HAP-1 (cell line): ENCODE results near the gene GSAP.
A peak's percentile ranks its signal among the peaks of the same experiment; 100 is the strongest.
"Not testable (repeated sequence)": the region's sequence is repeated elsewhere in the genome, so short reads cannot be mapped to it uniquely, and the experiment has no call there.

Experiments used
- DNase-seq, 2 experiments: peaks; one replicate each; pipeline ENCODE4 v3.0.0-alpha.2; 2016 to 2020; ENCODE audit warnings: low spot score in 2 of 2
- H3K27me3 ChIP-seq: fragments of 250-450 bp; sonication (Bioruptor Pico); 2 replicates; pipeline ENCODE4 v1.5.1; 2020; ENCODE audit warnings: low read depth, mild to moderate bottlenecking, moderate library complexity
- H3K36me3 ChIP-seq: fragments of 250-450 bp; sonication (Bioruptor Pico); replicated peaks from 2 replicates; pipeline ENCODE4 v1.5.1; 2020; ENCODE audit warnings: mild to moderate bottlenecking
- H3K4me1 ChIP-seq: fragments of 250-450 bp; sonication (Bioruptor Pico); 2 replicates; pipeline ENCODE4 v1.5.1; 2020; ENCODE audit warnings: mild to moderate bottlenecking
- H3K4me3 ChIP-seq: fragments of 250-450 bp; sonication (Bioruptor Pico); 2 replicates; pipeline ENCODE4 v1.5.1; 2020; ENCODE audit warnings: mild to moderate bottlenecking, moderate library complexity
- H3K9me3 ChIP-seq: fragments of 250-450 bp; sonication (Bioruptor Pico); 2 replicates; pipeline ENCODE4 v1.5.1; 2020; ENCODE audit warnings: mild to moderate bottlenecking, moderate library complexity
- in situ Hi-C: fragments of 300-500 bp; cut with MboI; formaldehyde crosslinking; loops from 3 replicates; pipeline ENCODE4 v1.14.3; 2020; ENCODE audit warnings: low sequenced_read_pairs, inconsistent platforms, mixed read lengths

The GSAP gene

DNA sequence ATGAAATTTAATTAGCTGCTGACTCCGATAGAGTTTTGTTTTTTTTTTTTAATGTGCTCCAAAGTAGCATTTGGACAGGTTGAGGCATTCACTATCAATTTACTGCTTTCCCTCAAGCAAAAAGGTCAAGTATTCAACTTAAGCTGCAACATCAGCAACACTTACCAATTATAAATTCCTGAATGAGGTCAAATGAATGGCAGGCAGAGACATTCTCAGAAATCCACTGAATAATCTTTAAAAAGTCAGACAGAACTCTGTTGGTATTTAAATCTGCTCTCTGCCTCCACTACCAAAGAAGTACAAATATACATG is 62.8 kb downstream of the GSAP start:
- H3K4me3 ChIP-seq = no peak overlapping the region
- in situ Hi-C loops = no loop called here
- no peaks in the 10 kb centered on the region for H3K27me3 ChIP-seq
- H3K9me3 ChIP-seq = no peaks in the 10 kb centered on the region
- H3K4me1 ChIP-seq = no peaks in the 10 kb centered on the region
- DNase-seq = no peak
- H3K36me3 ChIP-seq = no peaks in the 10 kb centered on the region

GRCh38 chr7:77352665-77353406 is 63.3 kb downstream of the GSAP start:
- Histone ChIP-seq H3K27me3 (no peaks in the 10 kb centered on the region), H3K36me3 (no peaks in the 10 kb centered on the region), H3K4me3 (no peak overlapping the region), H3K9me3 (no peaks in the 10 kb centered on the region), H3K4me1 (no peaks in the 10 kb centered on the region)
- in situ Hi-C loops = no loop called here
- DNase-seq = no peak

DNA sequence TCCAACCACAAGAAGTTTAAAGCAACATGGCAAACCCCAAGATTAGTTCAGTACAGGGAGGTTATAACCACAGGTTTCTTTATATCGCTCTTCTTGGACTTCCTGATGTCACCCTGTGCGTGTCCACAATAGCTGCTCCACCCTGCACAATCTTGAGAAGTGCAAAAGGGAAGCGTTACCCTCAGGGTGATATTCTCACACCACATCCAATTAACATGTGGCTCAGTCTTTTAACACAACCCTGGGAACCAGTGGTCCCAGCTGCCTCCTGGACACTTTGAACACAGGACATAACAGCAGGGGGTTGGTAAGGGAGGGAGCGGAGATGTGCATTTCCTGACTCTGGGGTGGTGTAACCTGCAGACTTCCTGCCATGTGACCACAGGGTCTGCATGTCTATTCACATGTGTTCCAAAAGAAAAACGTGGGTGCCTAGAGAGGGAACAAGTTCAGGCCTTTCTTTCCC is 64.6 kb downstream of the GSAP start:
- H3K27me3 ChIP-seq = no peaks in the 10 kb centered on the region
- H3K4me3 ChIP-seq = no peak overlapping the region
- DNase-seq = no peak
- no peaks in the 10 kb centered on the region for H3K9me3 ChIP-seq
- no peaks in the 10 kb centered on the region for H3K4me1 ChIP-seq
- no peaks in the 10 kb centered on the region for H3K36me3 ChIP-seq
- in situ Hi-C loops = no loop called here

GRCh38 chr7:77349141-77349540 is 67.0 kb downstream of the GSAP start:
- no peaks in the 10 kb centered on the region for H3K27me3 ChIP-seq
- H3K4me1 ChIP-seq = no peaks in the 10 kb centered on the region
- H3K36me3 ChIP-seq = no peaks in the 10 kb centered on the region
- no peak overlapping the region for H3K4me3 ChIP-seq
- no peak for DNase-seq
- H3K9me3 ChIP-seq = no peaks in the 10 kb centered on the region
- in situ Hi-C loops = no loop called here

DNA sequence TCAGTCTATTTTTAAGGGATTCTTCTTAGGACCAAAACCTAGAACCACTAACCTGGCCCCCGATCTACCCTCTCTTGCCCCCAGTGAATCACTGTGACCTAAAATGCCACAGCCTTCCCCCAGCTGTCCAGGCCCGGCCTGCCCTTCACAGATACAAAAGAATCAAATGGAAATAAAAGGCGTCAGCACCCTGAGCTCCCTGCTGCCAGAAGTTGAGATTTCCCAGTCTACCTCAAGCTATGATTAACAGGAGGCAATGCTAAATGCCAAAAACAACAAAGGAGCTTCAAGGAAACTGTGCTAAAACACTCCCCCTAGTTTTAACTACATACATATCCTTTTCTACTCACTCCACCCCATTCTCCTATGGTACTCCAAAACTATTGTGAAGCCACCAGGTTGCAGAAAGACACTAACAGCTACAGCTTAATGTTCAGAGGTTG is 67.8 kb downstream of the GSAP start:
- no peak for DNase-seq
- Histone ChIP-seq H3K4me3 (no peak overlapping the region), H3K4me1 (no peaks in the 10 kb centered on the region), H3K9me3 (no peaks in the 10 kb centered on the region), H3K36me3 (no peaks in the 10 kb centered on the region), H3K27me3 (no peaks in the 10 kb centered on the region)
- in situ Hi-C loops = no loop called here

DNA sequence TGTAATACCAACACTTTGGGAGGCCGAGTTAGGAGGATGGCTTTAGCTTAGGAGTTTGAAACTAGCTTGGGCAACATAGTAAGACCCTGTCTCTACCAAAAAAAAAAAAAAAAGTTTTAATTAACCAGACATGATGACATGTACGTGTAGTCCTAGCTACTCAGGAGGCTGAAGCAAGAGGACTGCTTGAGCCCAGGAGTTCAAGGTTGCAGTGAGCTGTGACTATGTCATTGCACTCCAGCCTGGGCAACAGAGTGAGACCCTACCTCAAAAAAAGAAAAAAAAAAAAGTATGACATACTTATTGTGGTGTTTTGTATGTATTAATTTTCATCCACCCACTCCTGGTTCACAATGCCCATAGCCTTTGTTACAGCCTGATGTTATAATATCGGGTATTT is 69.7 kb downstream of the GSAP start:
- Histone ChIP-seq H3K9me3 (no peaks in the 10 kb centered on the region), H3K36me3 (no peaks in the 10 kb centered on the region), H3K4me3 (no peak overlapping the region), H3K27me3 (no peaks in the 10 kb centered on the region), H3K4me1 (no peaks in the 10 kb centered on the region)
- DNase-seq = no peak
- in situ Hi-C loops = no loop called here

- H3K4me1 ChIP-seq, H3K27me3 ChIP-seq, in situ Hi-C loops, H3K9me3 ChIP-seq, DNase-seq, H3K36me3 ChIP-seq, H3K4me3 ChIP-seq: not testable (repeated sequence)
Observed at GRCh38 chr7:77345426-77345825, 70.7 kb downstream of the GSAP start.

DNA sequence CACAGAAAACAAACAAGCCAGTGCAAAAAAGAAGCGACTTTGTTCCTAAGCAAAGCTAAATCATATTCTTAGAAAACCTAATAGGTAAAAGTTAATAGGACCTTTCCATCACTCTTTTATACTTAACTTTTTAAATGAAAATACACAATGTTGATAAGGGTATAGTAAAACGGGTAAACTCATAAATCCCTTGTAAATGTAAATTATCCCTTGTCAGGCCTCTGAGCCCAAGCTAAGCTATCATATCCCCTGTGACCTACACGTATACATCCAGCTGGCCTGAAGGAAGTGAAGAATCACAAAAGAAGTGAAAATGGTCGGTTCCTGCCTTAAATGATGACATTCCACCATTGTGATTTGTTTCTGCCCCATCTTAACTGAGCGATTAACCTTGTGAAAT is 76.4 kb downstream of the GSAP start:
- H3K9me3 ChIP-seq = no peaks in the 10 kb centered on the region
- H3K27me3 ChIP-seq = no peaks in the 10 kb centered on the region
- H3K4me1 ChIP-seq = peaks cover 6% of the 10 kb centered on the region; the same call in 1 of the 2 replicates
- no peaks in the 10 kb centered on the region for H3K36me3 ChIP-seq
- in situ Hi-C loops = no loop called here
- H3K4me3 ChIP-seq = no peak overlapping the region
- DNase-seq = peak; percentile 13 to 59

- no peaks in the 10 kb centered on the region for H3K36me3 ChIP-seq
- no peak for DNase-seq
- in situ Hi-C loops = no loop called here
- no peak overlapping the region for H3K4me3 ChIP-seq
- H3K4me1 ChIP-seq = peaks cover 6% of the 10 kb centered on the region; the same call in 1 of the 2 replicates
- H3K27me3 ChIP-seq = no peaks in the 10 kb centered on the region
- H3K9me3 ChIP-seq = no peaks in the 10 kb centered on the region
Observed at GRCh38 chr7:77338883-77339629, 77.1 kb downstream of the GSAP start.

DNA sequence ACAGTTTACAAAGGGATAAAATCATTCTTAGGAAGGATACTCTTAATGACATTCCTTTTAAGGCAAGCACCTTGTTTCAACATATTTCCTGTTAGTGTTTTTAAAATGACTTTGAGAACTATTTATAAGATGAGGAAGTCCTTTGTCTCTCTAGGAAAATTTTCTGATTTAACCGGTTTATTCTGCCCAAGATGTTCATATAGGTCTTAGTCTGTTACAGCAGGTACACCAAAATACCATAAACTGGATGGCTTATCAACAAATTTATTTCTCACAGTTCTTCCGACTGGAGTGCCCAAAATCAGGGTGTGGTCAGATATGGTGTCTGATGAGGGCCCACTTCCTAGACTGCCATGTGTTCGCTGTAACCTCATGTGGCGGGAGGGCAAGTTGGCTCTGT is 77.9 kb downstream of the GSAP start:
- in situ Hi-C loops = no loop called here
- no peak for DNase-seq

GRCh38 chr7:77337456-77337990 is 78.6 kb downstream of the GSAP start:
- Histone ChIP-seq H3K36me3 (no peaks in the 10 kb centered on the region), H3K4me3 (no peak overlapping the region), H3K4me1 (peaks cover 6% of the 10 kb centered on the region; the same call in 1 of the 2 replicates), H3K9me3 (no peaks in the 10 kb centered on the region), H3K27me3 (no peaks in the 10 kb centered on the region)
- no peak for DNase-seq
- in situ Hi-C loops = no loop called here

More for the DNA sequence above, 77.9 kb downstream of the GSAP start:
- Histone ChIP-seq H3K36me3 (no peaks in the 10 kb centered on the region), H3K4me1 (peaks cover 6% of the 10 kb centered on the region; the same call in 1 of the 2 replicates), H3K4me3 (no peak overlapping the region), H3K27me3 (no peaks in the 10 kb centered on the region), H3K9me3 (no peaks in the 10 kb centered on the region)

GRCh38 chr7:77335581-77335980 is 80.6 kb downstream of the GSAP start:
- Histone ChIP-seq H3K4me1 (peaks cover 6% of the 10 kb centered on the region; the same call in 1 of the 2 replicates), H3K27me3 (no peaks in the 10 kb centered on the region), H3K9me3 (no peaks in the 10 kb centered on the region), H3K36me3 (no peaks in the 10 kb centered on the region), H3K4me3 (no peak overlapping the region)
- in situ Hi-C loops = no loop called here
- DNase-seq = no peak

DNA sequence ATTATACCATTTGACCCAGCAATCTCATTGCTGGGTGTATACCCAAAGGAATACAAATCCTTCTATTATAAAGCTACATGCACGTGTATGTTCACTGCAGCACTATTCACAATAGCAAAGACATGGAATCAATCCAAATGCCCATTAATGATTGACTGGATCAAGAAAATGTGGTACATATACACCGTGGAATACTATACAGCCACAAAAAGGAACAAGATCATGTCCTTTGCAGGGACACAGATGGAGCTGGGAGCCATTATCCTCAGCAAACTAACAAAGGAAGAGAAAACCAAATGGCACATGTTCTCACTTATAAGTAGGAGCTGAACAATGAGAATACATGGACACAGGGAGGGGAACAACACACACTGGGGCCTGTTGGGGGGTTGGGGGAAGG is 82.1 kb downstream of the GSAP start:
- H3K36me3 ChIP-seq, in situ Hi-C loops, H3K9me3 ChIP-seq, H3K4me1 ChIP-seq, H3K27me3 ChIP-seq, DNase-seq, H3K4me3 ChIP-seq: not testable (repeated sequence)
